Central memory CD8-positive, alpha-beta T cell (primary cell): ENCODE measurements around the gene IDI2.

Experiments
- ATAC-seq: fragments of 150-1000 bp; cut with Tn5 transposase; replicated peaks from 2 replicates; pipeline ENCODE4 v1.10.0; 2022; ENCODE audit warnings: mild to moderate bottlenecking, moderate FRiP score, moderate number of reproducible peaks; ENCODE audit not compliant: poor library complexity, severe bottlenecking; ENCODE audit errors: extremely low read depth
- DNase-seq, 2 donors: peaks; one replicate each; pipeline ENCODE4 v3.0.0; 2021; ENCODE audit warnings: low spot score in 2 of 2
- H3K27ac Mint-ChIP-seq: one replicate; pipeline ENCODE4 v1.8.0; 2022; ENCODE audit warnings: low read depth, mild to moderate bottlenecking, moderate library complexity, mixed read lengths
- H3K27me3 Mint-ChIP-seq: one replicate; pipeline ENCODE4 v1.8.0; 2022; ENCODE audit warnings: mixed read lengths
- H3K36me3 Mint-ChIP-seq: one replicate; pipeline ENCODE4 v1.8.0; 2022; ENCODE audit warnings: mild to moderate bottlenecking, moderate library complexity, mixed read lengths; ENCODE audit not compliant: insufficient read depth
- H3K4me1 Mint-ChIP-seq: one replicate; pipeline ENCODE4 v1.8.0; 2022; ENCODE audit warnings: mixed read lengths
- H3K4me3 Mint-ChIP-seq: one replicate; pipeline ENCODE4 v1.8.0; 2022; ENCODE audit warnings: mild to moderate bottlenecking, moderate library complexity, mixed read lengths
- H3K9me3 Mint-ChIP-seq: one replicate; pipeline ENCODE4 v1.8.0; 2022; ENCODE audit warnings: mixed read lengths

IDI2 gene

GRCh38 chr10:995559-995926 lies 30.1 kb downstream of the IDI2 start:
- Mint-ChIP-seq H3K27me3 (no peaks in the 10 kb centered on the region), H3K4me3 (no peak overlapping the region), H3K9me3 (no peaks in the 10 kb centered on the region), H3K36me3 (peaks cover 72% of the 10 kb centered on the region), H3K27ac (peak overlapping the region; percentile 46), H3K4me1 (peaks cover 22% of the 10 kb centered on the region)
- ATAC-seq (no peak), DNase-seq (no peak)

GRCh38 chr10:994836-995558 lies 30.7 kb downstream of the IDI2 start:
- H3K27me3 Mint-ChIP-seq = no peaks in the 10 kb centered on the region
- ATAC-seq (no peak), DNase-seq (no peak)
- peak overlapping the region; percentile 46 for H3K27ac Mint-ChIP-seq
- H3K4me1 Mint-ChIP-seq = peaks cover 27% of the 10 kb centered on the region
- H3K36me3 Mint-ChIP-seq = peaks cover 68% of the 10 kb centered on the region
- no peak overlapping the region for H3K4me3 Mint-ChIP-seq
- no peaks in the 10 kb centered on the region for H3K9me3 Mint-ChIP-seq

- Mint-ChIP-seq H3K4me3 (no peak overlapping the region), H3K4me1 (peaks cover 43% of the 10 kb centered on the region), H3K27ac (no peak overlapping the region), H3K9me3 (no peaks in the 10 kb centered on the region), H3K36me3 (peaks cover 60% of the 10 kb centered on the region), H3K27me3 (no peaks in the 10 kb centered on the region)
- no peak for ATAC-seq
- no peak for DNase-seq
These were observed 32.8 kb downstream of the IDI2 start for GRCh38 chr10:992871-993270.

GRCh38 chr10:992467-992866 lies 33.2 kb downstream of the IDI2 start:
- no peak for ATAC-seq
- no peak for DNase-seq
- H3K4me3 Mint-ChIP-seq = no peak overlapping the region
- peaks cover 43% of the 10 kb centered on the region for H3K4me1 Mint-ChIP-seq
- H3K36me3 Mint-ChIP-seq = peaks cover 56% of the 10 kb centered on the region
- H3K27me3 Mint-ChIP-seq = no peaks in the 10 kb centered on the region
- peak overlapping the region; percentile 29 for H3K27ac Mint-ChIP-seq
- no peaks in the 10 kb centered on the region for H3K9me3 Mint-ChIP-seq

GRCh38 chr10:990808-991207 lies 34.9 kb downstream of the IDI2 start:
- Mint-ChIP-seq H3K4me1 (peaks cover 43% of the 10 kb centered on the region), H3K27ac (peak overlapping the region; percentile 94)
- DNase-seq = no peak

GRCh38 chr10:988667-989545 lies 36.8 kb downstream of the IDI2 start:
- Mint-ChIP-seq H3K4me3 (peak overlapping the region; percentile 94), H3K27ac (peak overlapping the region; percentile 94), H3K4me1 (peaks cover 30% of the 10 kb centered on the region), H3K9me3 (no peaks in the 10 kb centered on the region), H3K36me3 (peaks cover 27% of the 10 kb centered on the region), H3K27me3 (no peaks in the 10 kb centered on the region)
- DNase-seq = no peak
- peak; percentile 3 for ATAC-seq

More at GRCh38 chr10:990808-991207, 34.9 kb downstream of the IDI2 start:
- ATAC-seq = no peak
- Mint-ChIP-seq H3K9me3 (no peaks in the 10 kb centered on the region), H3K36me3 (peaks cover 44% of the 10 kb centered on the region), H3K27me3 (no peaks in the 10 kb centered on the region), H3K4me3 (no peak overlapping the region)

GRCh38 chr10:987870-988666 lies 37.6 kb downstream of the IDI2 start, which contains the start of gene GTPBP4:
GTPBP4 (plus strand) TSS chr10:988434; CDS start chr10:988480, 46 bp downstream.
- H3K36me3 Mint-ChIP-seq = peaks cover 22% of the 10 kb centered on the region
- DNase-seq (peak; percentile 89 to 93), ATAC-seq (peak; percentile 98)
- H3K27me3 Mint-ChIP-seq = no peaks in the 10 kb centered on the region
- no peaks in the 10 kb centered on the region for H3K9me3 Mint-ChIP-seq
- peaks cover 30% of the 10 kb centered on the region for H3K4me1 Mint-ChIP-seq
- H3K27ac Mint-ChIP-seq = peak within 1 kb of the TSS; percentile 94
- peak within 1 kb of the TSS; percentile 94 for H3K4me3 Mint-ChIP-seq

GRCh38 chr10:987620-987869 lies 38.1 kb downstream of the IDI2 start:
- DNase-seq (no peak), ATAC-seq (peak; percentile 6)
- no peaks in the 10 kb centered on the region for H3K27me3 Mint-ChIP-seq
- peak overlapping the region; percentile 94 for H3K27ac Mint-ChIP-seq
- peaks cover 20% of the 10 kb centered on the region for H3K36me3 Mint-ChIP-seq
- H3K4me1 Mint-ChIP-seq = peaks cover 30% of the 10 kb centered on the region
- H3K9me3 Mint-ChIP-seq = no peaks in the 10 kb centered on the region
- H3K4me3 Mint-ChIP-seq = peak overlapping the region; percentile 94

- ATAC-seq (no peak), DNase-seq (no peak)
- peaks cover 30% of the 10 kb centered on the region for H3K4me1 Mint-ChIP-seq
- H3K9me3 Mint-ChIP-seq = no peaks in the 10 kb centered on the region
- peaks cover 16% of the 10 kb centered on the region for H3K36me3 Mint-ChIP-seq
- H3K27ac Mint-ChIP-seq = peak overlapping the region; percentile 94
- H3K4me3 Mint-ChIP-seq = peak overlapping the region; percentile 94
- no peaks in the 10 kb centered on the region for H3K27me3 Mint-ChIP-seq
These were observed 38.6 kb downstream of the IDI2 start for GRCh38 chr10:986881-987619.

- H3K27ac Mint-ChIP-seq = peak overlapping the region; percentile 94
- peaks cover 16% of the 10 kb centered on the region for H3K36me3 Mint-ChIP-seq
- no peak for DNase-seq
- no peaks in the 10 kb centered on the region for H3K27me3 Mint-ChIP-seq
- H3K4me1 Mint-ChIP-seq = peaks cover 29% of the 10 kb centered on the region
- H3K4me3 Mint-ChIP-seq = peak overlapping the region; percentile 27
- no peaks in the 10 kb centered on the region for H3K9me3 Mint-ChIP-seq
- no peak for ATAC-seq
These were observed 39.4 kb downstream of the IDI2 start for GRCh38 chr10:986137-986825.

- H3K27me3 Mint-ChIP-seq = no peaks in the 10 kb centered on the region
- H3K9me3 Mint-ChIP-seq = no peaks in the 10 kb centered on the region
- no peak overlapping the region for H3K4me3 Mint-ChIP-seq
- peaks cover 19% of the 10 kb centered on the region for H3K4me1 Mint-ChIP-seq
- H3K27ac Mint-ChIP-seq = no peak overlapping the region
- ATAC-seq = no peak
- no peak for DNase-seq
- H3K36me3 Mint-ChIP-seq = peaks cover 13% of the 10 kb centered on the region
These were observed 40.3 kb downstream of the IDI2 start for GRCh38 chr10:985361-985760.
